ENCODE measurements around the gene TAOK3.

TAOK3 gene

DNA sequence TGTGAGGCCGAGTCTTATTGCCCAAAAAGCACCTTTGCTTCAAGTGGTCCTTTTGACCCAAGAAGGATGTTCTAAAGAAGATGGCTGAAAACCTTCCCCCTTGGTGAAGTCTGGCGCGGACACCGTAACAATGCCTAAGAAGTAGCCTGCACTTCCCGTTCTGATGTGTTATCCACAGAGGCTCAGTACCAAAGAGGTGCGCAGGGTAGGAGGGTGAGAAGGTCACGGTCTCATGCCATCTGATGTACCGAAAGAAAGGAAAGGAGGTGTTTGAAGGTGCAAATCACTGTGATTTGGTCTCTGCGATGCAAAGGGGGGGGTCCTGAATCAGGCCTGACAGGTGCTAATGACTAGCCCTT is 226.9 kb downstream of the TAOK3 start:
- no peak overlapping the region for H3K4me3 ChIP-seq (ENCODE audit: low read length)
- TF ChIP-seq, protein P1, sequence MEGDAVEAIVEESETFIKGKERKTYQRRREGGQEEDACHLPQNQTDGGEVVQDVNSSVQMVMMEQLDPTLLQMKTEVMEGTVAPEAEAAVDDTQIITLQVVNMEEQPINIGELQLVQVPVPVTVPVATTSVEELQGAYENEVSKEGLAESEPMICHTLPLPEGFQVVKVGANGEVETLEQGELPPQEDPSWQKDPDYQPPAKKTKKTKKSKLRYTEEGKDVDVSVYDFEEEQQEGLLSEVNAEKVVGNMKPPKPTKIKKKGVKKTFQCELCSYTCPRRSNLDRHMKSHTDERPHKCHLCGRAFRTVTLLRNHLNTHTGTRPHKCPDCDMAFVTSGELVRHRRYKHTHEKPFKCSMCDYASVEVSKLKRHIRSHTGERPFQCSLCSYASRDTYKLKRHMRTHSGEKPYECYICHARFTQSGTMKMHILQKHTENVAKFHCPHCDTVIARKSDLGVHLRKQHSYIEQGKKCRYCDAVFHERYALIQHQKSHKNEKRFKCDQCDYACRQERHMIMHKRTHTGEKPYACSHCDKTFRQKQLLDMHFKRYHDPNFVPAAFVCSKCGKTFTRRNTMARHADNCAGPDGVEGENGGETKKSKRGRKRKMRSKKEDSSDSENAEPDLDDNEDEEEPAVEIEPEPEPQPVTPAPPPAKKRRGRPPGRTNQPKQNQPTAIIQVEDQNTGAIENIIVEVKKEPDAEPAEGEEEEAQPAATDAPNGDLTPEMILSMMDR (conservative IDR thresholded peaks at IDR 0.05; ENCODE audit: low read depth, low read length): no peak
- DNase-seq (ENCODE audit: low read depth): no peak

DNA sequence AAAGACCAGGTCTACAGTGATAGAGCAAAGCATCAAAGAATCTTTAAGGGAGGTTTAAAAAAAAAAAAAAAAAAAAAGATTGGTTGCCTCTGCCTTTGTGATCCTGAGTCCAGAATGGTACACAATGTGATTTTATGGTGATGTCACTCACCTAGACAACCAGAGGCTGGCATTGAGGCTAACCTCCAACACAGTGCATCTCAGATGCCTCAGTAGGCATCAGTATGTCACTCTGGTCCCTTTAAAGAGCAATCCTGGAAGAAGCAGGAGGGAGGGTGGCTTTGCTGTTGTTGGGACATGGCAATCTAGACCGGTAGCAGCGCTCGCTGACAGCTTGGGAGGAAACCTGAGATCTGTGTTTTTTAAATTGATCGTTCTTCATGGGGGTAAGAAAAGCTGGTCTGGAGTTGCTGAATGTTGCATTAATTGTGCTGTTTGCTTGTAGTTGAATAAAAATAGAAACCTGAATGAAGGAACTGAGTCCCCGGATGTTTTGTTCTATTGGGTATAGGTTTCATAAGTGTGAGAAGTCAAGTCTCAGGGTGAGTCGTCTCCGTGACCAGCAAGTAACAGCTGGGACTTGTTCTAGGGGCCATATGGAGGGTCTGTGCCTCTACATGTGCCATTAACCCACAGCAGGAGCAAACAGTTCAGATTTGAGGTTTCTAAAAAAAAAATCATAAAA is 227.5 kb downstream of the TAOK3 start:
- no peak overlapping the region for H3K4me3 ChIP-seq (ENCODE audit: low read length)
- TF ChIP-seq, protein P1 (conservative IDR thresholded peaks at IDR 0.05; ENCODE audit: low read depth, low read length): no peak

DNA sequence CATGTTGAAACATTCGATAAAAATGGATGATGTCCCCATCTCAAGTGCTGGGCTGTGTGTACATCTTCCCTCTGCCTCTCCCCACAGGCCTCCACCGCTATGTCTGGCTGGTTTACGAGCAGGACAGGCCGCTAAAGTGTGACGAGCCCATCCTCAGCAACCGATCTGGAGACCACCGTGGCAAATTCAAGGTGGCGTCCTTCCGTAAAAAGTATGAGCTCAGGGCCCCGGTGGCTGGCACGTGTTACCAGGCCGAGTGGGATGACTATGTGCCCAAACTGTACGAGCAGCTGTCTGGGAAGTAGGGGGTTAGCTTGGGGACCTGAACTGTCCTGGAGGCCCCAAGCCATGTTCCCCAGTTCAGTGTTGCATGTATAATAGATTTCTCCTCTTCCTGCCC is 228.2 kb downstream of the TAOK3 start:
- DNase-seq (ENCODE audit: low read depth): no peak
- TF ChIP-seq, protein P1 (conservative IDR thresholded peaks at IDR 0.05; ENCODE audit: low read depth, low read length): no peak
- H3K4me3 ChIP-seq (ENCODE audit: low read length): no peak overlapping the region

More for the DNA sequence above, 227.5 kb downstream of the TAOK3 start:
- no peak for DNase-seq (ENCODE audit: low read depth)

DNA sequence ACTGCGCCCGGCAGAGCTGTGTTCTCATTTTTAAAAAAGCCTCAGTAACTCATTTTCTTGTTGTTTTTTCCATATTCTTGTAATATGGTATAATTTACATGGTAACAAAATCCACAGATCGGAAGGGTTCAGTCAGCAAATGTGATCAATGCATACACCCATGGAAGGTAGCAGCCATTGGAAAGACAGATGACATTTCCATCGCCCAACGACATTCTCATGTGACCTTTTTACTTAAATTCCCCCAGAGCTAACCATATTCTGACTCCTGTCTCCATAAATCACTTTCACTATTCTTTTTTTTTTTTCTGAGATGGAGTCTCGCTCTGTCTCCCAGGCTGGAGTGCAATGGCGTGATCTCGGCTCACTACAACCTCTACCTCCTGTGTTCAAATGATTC is 231.9 kb downstream of the TAOK3 start:
- TF ChIP-seq, protein P1 (conservative IDR thresholded peaks at IDR 0.05; ENCODE audit: low read depth, low read length): no peak
- no peak overlapping the region for H3K4me3 ChIP-seq (ENCODE audit: low read length)
- no peak for DNase-seq (ENCODE audit: low read depth)

DNA sequence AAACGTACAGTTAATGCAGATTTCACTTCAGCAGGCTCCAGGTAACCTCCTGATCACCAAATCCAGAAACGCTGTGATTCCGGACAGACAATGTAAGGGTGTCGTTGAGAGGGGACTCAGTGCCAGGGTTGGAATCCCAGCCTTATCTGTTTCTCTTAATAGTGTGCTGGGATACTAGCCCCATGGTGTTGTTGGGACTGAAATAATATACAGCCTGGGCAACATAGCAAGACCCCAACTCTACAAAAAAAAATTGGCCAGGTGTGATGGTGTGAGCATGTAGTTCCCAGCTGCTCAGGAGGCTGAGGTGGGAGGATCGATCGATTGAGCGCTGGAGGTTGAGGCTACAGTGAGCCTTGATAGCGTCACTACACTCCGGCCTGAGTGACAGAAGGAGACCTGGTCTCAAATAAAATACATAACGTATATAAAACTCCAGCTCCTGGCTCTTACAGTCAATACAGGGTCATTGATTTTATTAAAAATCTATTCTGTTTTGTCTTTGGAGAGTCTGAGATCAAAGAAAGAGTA is 235.5 kb downstream of the TAOK3 start:
- TF ChIP-seq, protein P1 (conservative IDR thresholded peaks at IDR 0.05; ENCODE audit: low read depth, low read length): no peak

DNA sequence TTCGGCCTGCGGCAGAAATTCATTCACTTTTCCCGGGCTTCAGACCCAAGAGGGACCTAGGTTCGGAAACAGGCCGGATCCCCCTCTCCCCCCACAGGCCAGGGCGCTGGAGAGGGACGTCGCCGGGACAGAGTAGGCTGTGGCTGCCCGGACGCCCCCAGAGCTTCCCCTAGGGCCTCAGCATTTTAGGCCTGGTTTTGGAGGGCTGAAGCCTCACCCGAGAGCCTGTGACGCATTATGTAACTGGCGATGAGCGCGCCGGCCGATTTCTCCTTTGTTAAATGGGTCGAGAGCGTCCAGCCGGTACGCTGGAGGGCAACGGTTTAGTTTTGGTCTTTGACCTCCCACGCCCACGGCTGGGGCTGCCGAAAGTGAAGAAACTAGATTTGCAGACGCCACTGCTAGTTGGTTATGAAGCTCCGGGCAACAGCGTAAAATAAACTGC is 236.1 kb downstream of the TAOK3 start:
- DNase-seq (ENCODE audit: low read depth): no peak
- H3K4me3 ChIP-seq (ENCODE audit: low read length): peak overlapping the region; percentile 84
- TF ChIP-seq, protein P1 (conservative IDR thresholded peaks at IDR 0.05; ENCODE audit: low read depth, low read length): no peak

More for the DNA sequence above, 235.5 kb downstream of the TAOK3 start:
- DNase-seq (ENCODE audit: low read depth): no peak
- H3K4me3 ChIP-seq (ENCODE audit: low read length): peak overlapping the region; percentile 84

Data from retinal pigment epithelial cell (primary cell).